HepG2 (cell line): ENCODE results near the gene RUSC1. TPM values are rescaled to one million over a fixed set of nuclear protein-coding genes. Genes with fewer than 3 reads are reported as not detected.

ENCODE experiments used
- EEA1 ChIP-seq: sonication (generic); formaldehyde crosslinking; IDR thresholded peaks from 2 replicates; pipeline ENCODE4 v1.5.1; 2020; ENCODE audit warnings: mild to moderate bottlenecking, missing genetic modification reagents, borderline replicate concordance
- MTERF4 ChIP-seq: sonication (generic); formaldehyde crosslinking; IDR thresholded peaks from 2 replicates; pipeline ENCODE4 v1.8.0; 2023; ENCODE audit warnings: mild to moderate bottlenecking, missing genetic modification reagents
- RFXAP ChIP-seq: sonication (generic); formaldehyde crosslinking; IDR thresholded peaks from 2 replicates; pipeline ENCODE4 v1.4.0; 2020; ENCODE audit warnings: missing genetic modification reagents, borderline replicate concordance
- SIN3B ChIP-seq: fragments of 150-350 bp; IDR thresholded peaks from 2 replicates; pipeline ENCODE4 v1.6.1; 2014; ENCODE audit warnings: low read length
- SMAD3 ChIP-seq: sonication (generic); formaldehyde crosslinking; IDR thresholded peaks from 2 replicates; pipeline ENCODE4 v1.4.0; 2020; ENCODE audit warnings: missing genetic modification reagents
- SRSF9 ChIP-seq: fragments of 200-400 bp; formaldehyde crosslinking; IDR thresholded peaks from 2 replicates; pipeline ENCODE4 v1.6.1; 2018; ENCODE audit warnings: borderline replicate concordance, mild to moderate bottlenecking, low read depth, low read length; ENCODE audit not compliant: insufficient read depth, poor library complexity, severe bottlenecking
- TIGD3 ChIP-seq: sonication (generic); formaldehyde crosslinking; IDR thresholded peaks from 2 replicates; pipeline ENCODE4 v1.5.1; 2020; ENCODE audit warnings: mild to moderate bottlenecking, missing genetic modification reagents, borderline replicate concordance
- ZFP41 ChIP-seq: sonication (generic); formaldehyde crosslinking; IDR thresholded peaks from 2 replicates; pipeline ENCODE4 v1.4.0; 2020; ENCODE audit warnings: mild to moderate bottlenecking, missing genetic modification reagents, borderline replicate concordance
- ZKSCAN1 ChIP-seq: fragments of 150-350 bp; IDR thresholded peaks from 2 replicates; pipeline ENCODE4 v1.6.1; 2014; ENCODE audit warnings: low read length
- ZNF407 ChIP-seq: sonication (generic); formaldehyde crosslinking; IDR thresholded peaks from one replicate; pipeline ENCODE4 v1.5.1; 2020; ENCODE audit warnings: mild to moderate bottlenecking, missing genetic modification reagents; ENCODE audit errors: not compliant biosample characterization
- ZNF432 ChIP-seq: sonication (generic); formaldehyde crosslinking; IDR thresholded peaks from 2 replicates; pipeline ENCODE4 v1.5.0; 2020; ENCODE audit warnings: missing genetic modification reagents, mild to moderate bottlenecking, borderline replicate concordance
- ZNF557 ChIP-seq: sonication (generic); formaldehyde crosslinking; IDR thresholded peaks from 2 replicates; pipeline ENCODE4 v1.4.0; 2020; ENCODE audit warnings: missing genetic modification reagents
- ZNF589 ChIP-seq: sonication (generic); formaldehyde crosslinking; conservative IDR thresholded peaks from 2 replicates; pipeline ENCODE4 v1.8.0; 2022; ENCODE audit warnings: mild to moderate bottlenecking, moderate library complexity, missing genetic modification reagents
- ZNF720 ChIP-seq: sonication (generic); formaldehyde crosslinking; IDR thresholded peaks from 2 replicates; pipeline ENCODE4 v1.4.0; 2020; ENCODE audit warnings: missing genetic modification reagents
- polyA plus RNA-seq, 8 experiments: library from polyadenylated mRNA; depleted of rRNA in 3 of 8; stranded (reverse) in 7 of 8; unstranded in 1 of 8; fragments of >200 nt; fragmentation: Illumina TruSeq in 4 of 8; extraction: Trizol in 4 of 8; gene quantifications; 2 replicates each; pipeline versions ENCODE4 v1.2.1 to v1.2.3, GENCODE V29; 2011 to 2016; ENCODE audit warnings: low read depth in 4 of 8, missing spikeins in 1 of 8, mixed read lengths in 1 of 8; ENCODE audit not compliant: insufficient read depth in 1 of 8
- total RNA-seq, 5 experiments: library from RNA; depleted of rRNA; stranded (reverse); fragments of >200 nt; fragmentation: Illumina TruSeq; extraction: Trizol; gene quantifications; 2 replicates each; pipeline ENCODE4 v1.2.3, GENCODE V29; 2016; ENCODE audit warnings: low read depth in 1 of 5

The RUSC1 gene
- total and polyA plus RNA-seq, 2 of the 13 experiments (the other 11 are each of a cell fraction or from before 2014, with no cell fraction given), result 18.7 to 20.4 TPM

GRCh38 chr1:155324717-155325602 lies 4.3 kb downstream of the RUSC1 start (continued):
- TF ChIP-seq ZNF407 (CRISPR knock-in tag), result no peak
- TF ChIP-seq SIN3B, result no peak
- TF ChIP-seq MTERF4 (CRISPR knock-in tag), result no peak
- TF ChIP-seq SRSF9, result no peak
- TF ChIP-seq SMAD3 (CRISPR knock-in tag), result no peak
- TF ChIP-seq ZKSCAN1, result no peak
- no peak for TF ChIP-seq ZNF432
- no peak for TF ChIP-seq ZFP41 (CRISPR knock-in tag)
- TF ChIP-seq RFXAP, result no peak
- no peak for TF ChIP-seq TIGD3 (CRISPR knock-in tag)
- TF ChIP-seq EEA1 (CRISPR knock-in tag), result no peak
- TF ChIP-seq ZNF589, result no peak; the same call in 1 of the 2 replicates
- TF ChIP-seq ZNF720 (CRISPR knock-in tag), result no peak
- TF ChIP-seq ZNF557, result no peak
